HT1080 (cell line): ENCODE measurements around the gene PPP1R13L. TPM values are rescaled to one million over a fixed set of nuclear protein-coding genes. Genes with fewer than 3 reads are reported as not detected.
"Not testable (repeated sequence)": the region's sequence is repeated elsewhere in the genome, so short reads cannot be mapped to it uniquely, and the experiment has no call there.

Source experiments
- DNase-seq: peaks from one replicate; pipeline ENCODE4 v3.0.0-alpha.2; 2015; ENCODE audit warnings: low read depth
- total RNA-seq: library from RNA; depleted of rRNA; stranded (reverse); fragments of >200 nt; shearing (Covaris generic); gene quantifications from 2 replicates; pipeline ENCODE4 v1.2.3, GENCODE V29; 2014

Gene PPP1R13L
- total RNA-seq, 1 experiment from 2014 or later, result 34.3 TPM

DNA sequence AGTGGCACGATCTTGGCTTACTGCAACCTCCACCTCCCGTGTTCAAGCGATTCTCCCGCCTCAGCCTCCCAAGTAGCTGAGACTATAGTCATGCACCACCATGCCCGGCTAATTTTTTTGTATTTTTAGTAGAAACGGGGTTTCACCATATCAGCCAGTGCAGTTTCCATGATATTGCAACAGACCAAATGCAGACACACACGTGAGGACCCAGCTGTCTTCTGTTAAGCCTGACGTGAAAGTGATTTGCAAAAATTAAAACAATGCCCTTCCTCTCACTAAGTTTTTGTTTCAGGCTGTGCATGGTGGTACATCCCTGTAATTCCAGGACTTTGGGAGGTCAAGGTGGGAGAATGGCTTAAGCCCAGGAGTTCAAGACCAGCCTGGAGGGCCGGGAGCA, 26.1 kb upstream of the PPP1R13L start:
- DNase-seq, result not testable (repeated sequence)

DNA sequence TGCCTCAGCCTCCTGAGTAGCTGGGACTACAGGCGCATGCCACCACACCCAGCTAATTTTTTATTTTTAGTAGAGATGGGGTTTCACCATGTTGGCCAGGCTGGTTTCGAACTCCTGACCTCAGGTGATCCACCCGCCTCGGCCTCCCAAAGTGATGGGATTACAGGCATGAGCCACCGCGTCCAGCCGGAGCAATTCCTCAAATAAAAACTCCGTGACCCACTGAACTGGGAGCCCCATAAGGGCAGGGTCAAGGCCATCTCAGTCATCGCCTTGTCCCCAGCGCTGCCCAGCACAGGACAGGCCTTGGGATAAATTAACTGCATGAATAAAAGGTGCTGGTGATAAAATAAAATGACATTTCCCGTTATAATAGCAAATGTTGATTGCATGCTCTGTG, 25.0 kb upstream of the PPP1R13L start:
- DNase-seq, result not testable (repeated sequence)

DNA sequence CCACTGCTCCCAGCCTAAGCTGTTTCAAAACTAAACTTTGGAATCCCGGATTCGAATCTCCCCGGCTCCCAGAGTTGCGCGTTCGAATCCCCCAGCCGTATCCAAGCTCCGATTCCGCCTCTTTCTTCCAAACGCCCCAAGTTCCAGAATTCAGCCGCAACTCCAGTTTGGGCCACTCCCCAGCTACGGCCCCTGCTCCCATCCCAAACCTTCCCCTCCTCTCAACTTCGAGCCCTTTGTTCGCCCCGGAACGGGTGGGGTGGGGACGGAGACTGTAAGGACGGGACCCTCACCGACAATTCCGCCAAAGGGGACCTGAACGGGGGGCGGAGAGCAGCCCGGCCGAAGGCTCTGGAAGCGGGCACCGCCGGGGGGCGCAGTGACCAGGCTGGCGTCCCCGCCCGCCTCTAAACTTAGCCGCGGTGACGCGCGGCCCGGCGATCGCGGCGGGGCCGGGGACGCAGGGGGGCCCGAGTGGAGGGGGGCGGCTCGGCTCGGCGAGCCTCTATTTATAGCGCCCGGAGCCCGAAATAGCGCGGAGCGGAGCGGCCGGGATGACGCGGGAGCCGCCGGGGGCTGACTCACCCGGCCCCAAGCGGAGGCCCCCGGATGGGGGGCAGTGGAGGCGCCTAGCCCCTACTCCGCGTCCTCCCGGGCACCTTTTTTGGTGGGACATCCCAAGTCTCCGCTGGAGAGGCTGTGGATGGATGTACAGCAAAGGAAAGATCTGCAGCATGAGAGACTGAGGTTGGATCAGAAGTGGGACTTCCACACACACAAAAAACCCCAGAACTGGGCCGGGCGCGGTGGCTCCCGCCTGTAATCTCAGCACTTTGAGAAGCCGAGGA, 23.7 kb upstream of the PPP1R13L start:
- DNase-seq, result peak; percentile 52

DNA sequence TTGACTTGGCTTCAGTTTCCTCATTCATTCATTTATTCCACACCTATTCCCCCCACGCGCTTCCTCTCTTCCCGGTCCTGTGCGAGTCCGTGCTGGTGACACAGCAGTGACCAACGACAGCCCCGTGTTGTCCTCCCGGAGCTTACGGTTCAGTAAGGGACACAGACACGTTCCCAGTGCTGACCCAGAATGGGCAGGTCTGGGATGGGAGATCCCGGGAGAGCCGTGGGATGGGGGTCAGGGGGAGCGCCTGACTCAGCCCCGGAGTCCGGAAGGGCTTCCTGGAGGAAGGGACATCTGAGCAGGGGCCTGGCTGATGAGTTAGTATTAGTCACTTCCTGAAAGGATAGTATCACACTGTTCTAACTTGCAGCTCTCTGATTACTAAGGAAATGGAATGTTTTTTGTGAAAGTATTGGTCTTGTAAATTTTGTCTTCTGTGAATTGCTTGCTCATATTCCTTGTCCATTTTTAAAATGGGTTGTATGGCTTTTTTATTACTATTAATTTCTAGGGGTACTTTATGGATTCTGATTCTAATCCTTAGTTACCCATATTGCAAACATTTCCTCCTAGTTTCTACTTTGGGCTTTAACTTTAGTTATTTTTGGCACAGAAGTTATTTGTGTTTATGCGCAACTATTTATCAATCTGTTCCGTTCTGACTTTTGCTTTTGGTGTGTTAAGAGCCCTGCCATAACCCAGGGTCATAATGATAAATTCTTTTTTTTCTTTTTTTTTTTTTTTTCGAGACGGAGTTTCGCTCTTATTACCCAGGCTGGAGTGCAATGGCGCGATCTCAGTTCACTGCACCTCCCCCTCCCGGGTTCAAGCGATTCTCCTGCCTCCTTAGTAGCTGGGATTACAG, 19.6 kb upstream of the PPP1R13L start:
- peak; percentile 99 for DNase-seq

DNA sequence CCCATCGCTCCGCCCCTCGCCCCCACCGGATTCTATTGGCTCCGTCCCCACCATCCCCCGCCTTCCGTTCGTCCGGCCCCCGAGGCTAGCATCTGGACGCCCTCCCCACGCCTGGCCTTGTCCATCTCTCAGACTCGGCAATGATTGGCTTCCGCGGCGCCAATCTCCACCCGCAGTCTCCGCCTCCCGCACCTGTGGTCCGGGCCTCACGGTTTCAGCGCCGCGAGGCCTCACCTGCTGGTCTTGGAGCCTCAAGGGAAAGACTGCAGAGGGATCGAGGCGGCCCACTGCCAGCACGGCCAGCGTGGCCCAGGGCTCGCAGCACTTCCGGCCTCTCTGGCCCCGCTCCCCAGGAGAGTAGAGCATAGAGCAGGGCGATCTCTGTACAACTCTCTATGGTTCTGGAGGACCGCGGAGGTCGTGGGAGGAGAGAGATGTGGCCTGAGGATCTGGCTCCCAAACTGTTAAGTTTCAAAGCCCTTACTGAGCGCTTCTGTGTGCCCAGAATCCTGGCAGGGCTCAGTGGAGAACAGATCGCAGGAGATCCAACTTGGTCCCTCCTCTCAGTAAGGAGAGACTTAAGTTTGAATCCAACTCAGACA, 18.8 kb upstream of the PPP1R13L start, which contains the start of gene ERCC1:
Gene ERCC1 (minus strand): TSS at position 329 of the 602 bp plus-strand sequence. CDS start 543 bp downstream, outside the sequence.
- peak; percentile 95 for DNase-seq

DNA sequence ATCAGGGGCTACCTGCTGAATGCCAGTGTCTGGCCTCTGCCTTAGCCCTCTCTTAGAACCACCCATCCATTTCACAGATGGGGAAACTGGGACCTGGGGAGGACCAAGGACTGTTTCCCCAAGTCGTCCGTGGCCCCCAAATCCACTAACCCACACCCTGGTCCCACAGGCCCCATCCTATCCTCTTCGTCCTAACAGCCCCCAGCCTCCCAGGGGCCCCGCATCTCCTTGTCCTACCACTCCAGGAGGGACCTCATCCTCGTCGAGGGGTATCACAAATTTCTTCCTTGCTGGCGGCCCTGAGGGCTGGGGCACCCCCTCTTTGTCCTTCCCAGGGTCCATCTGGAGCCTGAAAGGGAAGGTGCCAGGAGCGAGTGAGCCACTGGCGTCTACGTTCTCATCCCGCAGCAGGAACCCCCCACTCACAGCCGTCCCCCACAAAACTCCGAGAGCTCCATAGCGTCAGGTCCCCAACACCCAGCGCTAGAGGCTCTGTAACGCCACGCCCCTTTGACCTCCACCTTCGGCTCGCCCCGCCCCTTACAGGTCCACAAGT, 18.2 kb upstream of the PPP1R13L start:
- no peak for DNase-seq

DNA sequence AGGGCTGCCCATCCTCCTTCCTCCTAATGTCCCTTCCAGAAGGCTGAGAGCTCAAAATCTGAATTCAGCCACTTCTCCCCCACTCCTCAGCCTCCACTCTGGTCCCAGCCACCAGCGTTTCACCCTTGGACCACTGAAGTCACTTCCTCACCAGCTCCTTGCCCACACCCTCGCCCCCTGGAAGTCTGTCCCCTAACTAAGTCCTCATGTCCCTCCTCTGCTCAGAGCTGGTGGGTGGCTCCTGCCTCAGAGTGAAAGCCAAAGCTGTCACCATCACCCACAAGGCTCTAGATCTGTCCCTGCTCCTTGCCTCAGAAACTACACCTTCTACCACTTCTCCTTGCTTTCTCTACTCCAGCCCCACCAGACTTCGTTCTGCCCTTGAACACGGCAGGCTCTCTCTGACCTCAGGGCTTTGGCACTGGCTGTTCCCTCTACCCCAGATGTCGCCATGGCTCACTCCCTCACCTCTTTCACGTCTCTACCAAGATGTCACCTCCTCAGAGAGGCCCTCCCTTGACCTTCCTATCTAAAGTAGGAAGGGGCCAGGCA, 17.2 kb upstream of the PPP1R13L start:
- DNase-seq, result no peak

DNA sequence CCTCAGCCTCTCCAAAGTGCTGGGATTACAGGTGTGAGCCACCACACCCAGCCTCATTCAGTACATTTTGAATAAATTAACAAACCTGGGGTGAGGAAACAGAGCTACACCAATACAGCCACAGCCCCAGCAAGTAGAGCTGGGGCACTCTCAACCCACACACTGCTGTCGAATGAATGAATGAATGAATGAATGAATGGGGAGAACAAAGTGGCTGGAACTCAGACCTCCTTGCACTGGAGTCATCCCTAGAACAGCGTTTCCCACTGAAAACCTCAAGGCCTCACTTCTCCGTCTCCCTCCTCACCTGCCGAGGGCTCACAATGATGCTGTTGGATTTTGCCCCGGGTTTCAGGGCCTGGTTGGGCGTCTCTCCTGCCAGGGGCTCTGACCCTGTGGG, 16.0 kb upstream of the PPP1R13L start:
- no peak for DNase-seq

DNA sequence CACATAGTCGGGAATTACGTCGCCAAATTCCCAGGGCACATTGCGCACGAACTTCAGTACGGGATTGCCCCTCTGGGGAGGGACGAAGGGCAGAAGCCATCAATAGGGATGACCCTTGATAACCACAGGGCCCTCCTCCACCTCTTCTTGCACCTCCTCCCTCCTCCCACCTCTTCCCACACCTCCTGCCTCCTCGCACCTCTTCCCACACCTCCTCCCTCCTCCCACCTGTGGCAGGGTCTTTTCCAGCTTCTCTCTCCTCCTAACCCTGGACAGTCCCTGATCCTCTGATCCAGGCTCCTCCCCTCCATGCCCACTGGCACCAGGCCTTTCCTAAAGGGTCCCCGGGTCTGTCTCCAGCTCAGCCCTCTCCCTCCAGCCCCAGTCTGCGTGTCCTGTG, 15.5 kb upstream of the PPP1R13L start:
- no peak for DNase-seq

DNA sequence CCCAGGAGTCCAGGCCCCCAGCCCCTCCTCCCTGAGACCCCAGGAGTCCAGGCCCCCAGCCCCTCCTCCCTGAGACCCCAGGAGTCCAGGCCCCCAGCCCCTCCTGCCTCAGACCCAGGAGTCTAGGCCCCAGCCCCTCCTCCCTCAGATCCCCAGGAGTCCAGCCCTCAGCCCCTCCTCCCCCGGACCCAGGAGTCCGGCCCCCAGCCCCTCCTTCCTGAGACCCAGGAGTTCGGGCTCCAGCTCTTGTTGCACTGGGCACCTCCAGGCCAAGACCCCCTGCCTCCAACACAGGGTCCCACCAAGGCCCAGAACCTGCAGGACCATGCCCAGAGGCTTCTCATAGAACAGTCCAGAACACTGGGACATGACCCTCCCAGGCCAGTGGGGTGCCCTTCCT, 15.0 kb upstream of the PPP1R13L start:
- no peak for DNase-seq

DNA sequence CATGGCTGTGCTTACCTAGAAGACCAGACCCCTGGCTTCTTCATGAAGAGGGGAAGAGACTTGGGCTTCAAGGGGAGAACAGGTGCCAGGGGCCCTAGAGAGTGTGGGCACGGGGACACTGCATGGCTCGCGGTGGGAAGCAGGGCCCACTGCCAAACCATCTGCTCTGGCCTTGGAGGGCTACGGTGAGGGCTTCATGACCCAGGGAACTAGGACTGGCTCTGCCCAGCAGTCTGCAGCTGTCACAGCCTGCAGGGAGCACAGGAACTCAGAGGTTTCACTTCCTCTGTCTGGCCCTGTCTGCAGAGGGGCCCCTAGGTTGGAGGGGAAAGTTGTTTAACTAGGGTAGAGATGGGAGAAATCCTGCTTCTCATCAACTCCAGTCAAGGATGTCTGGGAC, 14.5 kb upstream of the PPP1R13L start:
- no peak for DNase-seq

DNA sequence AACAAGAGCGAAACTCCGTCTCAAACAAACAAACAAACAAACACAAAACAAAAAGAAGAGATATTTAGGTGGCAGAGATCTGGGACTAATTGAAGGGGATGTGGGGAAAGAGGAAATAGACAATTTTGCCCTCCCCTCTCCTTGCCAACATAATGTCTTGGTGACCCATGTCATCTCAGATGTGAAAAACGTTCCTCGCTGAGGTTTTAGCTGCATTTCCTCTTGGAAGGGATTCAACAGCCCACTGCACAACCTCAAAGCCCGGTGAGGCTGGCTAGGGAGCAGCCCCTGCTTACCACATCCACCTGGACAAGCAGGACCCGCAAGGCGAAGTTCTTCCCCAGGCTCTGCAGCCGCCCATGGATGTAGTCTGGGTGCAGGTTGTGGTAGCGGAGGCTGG, 13.9 kb upstream of the PPP1R13L start:
- no peak for DNase-seq

DNA sequence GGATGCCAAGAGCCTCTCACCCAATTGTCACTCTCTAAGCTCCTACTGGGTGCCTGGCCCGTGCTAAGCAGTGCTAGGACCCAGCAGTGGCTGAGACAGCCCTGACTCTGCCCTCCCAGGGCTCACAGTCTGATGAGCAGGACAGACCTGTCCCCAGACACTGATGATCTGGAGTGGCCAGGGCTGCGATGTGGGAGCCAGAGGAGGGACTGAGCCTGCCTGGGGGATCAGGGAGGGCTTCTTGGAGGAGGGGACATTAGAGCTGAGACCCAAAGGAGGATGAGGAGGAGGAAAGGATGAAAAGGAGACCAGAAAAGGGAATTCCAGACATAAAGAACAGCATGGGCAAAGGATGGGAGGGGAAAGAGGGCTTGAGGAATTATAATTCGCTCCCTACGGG, 12.3 kb upstream of the PPP1R13L start:
- DNase-seq, result no peak

DNA sequence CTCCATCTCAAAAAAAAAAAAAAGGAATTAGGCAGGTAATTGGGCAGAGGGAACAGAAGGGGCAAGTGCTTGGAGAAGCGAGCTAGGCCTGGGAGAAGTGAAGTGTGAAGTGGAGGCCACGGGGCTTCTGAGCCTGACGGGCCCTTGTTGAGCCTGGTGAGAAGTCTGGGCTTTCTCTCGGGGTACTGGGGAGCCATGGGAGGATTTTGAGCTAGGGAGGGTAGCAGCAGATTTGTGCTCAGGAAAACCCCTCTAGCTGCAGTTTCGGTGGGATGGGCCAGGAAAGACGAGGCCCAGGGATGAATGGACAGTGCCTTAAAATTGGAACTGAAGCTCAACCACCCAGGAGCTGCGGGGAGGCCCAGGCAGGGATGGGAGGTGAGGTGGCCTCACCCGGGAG, 9.6 kb upstream of the PPP1R13L start:
- no peak for DNase-seq

DNA sequence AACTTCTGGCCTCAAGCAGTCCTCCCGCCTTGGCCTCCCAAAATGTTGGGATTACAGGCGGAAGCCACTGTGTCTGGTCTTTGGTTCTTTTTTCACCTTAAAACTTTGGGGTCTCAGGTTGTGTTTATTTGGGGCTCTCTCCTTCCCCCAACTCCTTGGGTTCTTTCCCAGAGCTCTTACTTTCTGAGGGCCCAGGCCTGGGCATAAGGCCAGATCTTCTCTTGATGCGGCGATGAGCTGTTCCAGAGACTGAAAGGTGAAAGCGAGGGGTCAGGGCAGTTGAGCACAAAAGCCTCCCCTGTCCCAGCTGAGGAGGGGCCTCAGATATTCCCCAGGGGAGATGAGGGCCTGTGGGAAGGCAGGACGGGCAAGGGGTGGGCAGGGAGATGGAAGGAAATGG, 8.6 kb upstream of the PPP1R13L start:
- no peak for DNase-seq

DNA sequence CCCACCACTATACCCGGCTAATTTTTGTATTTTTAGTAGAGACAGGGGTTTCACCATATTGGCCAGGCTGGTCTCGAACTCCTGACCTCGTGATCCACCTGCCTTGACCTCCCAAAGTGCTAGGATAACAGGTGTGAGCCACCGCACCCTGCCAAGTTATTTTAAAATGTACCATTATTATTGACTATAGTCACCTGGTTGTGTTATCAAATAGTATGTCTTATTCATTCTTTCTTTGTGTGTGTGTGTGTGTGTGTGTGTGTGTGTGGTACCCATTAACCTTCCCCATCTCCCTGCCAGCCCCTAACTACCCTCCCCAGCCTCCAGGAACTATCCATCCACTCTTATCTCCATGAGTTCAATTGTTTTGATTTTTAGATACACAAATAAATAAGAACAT, 5.5 kb upstream of the PPP1R13L start:
- DNase-seq, result not testable (repeated sequence)

DNA sequence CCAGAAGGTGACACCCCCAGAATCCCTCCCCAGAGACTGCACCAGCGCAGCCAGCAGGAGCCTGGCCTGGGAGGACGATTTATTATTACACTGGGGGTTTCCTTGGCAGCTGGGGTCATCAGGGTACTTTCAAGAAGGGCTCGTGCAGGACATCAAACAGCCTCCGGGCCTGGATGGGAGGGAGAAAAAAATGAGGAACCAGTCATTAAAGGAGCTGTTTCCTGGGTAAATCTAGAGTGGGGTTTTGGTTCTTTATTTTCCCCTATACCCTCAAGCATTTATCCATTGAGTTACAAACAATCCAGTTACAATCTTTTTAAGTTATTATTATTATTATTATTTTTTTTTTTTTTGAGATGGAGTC, 4.7 kb upstream of the PPP1R13L start:
- no peak for DNase-seq

DNA sequence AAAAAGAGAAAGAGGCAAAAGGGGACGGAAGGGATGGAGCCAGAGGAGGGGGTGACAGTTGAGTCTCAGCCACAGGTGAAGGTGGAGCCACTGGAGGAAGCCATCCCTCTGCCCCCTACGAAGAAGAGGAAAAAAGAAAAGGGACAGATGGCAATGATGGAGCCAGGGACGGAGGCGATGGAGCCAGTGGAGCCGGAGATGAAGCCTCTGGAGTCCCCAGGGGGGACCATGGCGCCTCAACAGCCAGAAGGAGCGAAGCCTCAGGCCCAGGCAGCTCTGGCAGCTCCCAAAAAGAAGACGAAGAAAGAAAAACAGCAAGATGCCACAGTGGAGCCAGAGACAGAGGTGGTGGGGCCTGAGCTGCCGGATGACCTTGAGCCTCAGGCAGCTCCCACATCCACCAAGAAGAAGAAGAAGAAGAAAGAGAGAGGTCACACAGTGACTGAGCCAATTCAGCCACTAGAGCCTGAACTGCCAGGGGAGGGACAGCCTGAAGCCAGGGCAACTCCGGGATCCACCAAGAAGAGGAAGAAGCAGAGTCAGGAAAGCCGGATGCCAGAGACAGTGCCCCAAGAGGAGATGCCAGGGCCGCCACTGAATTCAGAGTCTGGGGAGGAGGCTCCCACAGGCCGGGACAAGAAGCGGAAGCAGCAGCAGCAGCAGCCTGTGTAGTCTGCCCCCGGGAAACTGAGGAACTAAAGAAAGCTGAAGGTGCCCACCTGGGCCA, 4.1 kb upstream of the PPP1R13L start:
- no peak for DNase-seq

DNA sequence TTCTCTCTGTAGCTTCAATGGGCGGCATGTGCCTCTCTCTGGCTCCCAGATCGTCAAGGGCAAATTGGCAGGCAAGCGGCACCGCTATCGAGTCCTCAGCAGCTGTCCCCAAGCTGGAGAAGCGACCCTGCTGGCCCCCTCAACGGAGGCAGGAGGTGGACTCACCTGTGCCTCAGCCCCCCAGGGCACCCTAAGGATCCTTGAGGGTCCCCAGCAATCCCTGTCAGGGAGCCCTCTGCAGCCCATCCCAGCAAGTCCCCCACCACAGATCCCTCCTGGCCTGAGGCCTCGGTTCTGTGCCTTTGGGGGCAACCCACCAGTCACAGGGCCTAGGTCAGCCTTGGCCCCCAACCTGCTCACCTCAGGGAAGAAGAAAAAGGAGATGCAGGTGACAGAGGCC, 3.3 kb upstream of the PPP1R13L start:
- DNase-seq, result no peak

DNA sequence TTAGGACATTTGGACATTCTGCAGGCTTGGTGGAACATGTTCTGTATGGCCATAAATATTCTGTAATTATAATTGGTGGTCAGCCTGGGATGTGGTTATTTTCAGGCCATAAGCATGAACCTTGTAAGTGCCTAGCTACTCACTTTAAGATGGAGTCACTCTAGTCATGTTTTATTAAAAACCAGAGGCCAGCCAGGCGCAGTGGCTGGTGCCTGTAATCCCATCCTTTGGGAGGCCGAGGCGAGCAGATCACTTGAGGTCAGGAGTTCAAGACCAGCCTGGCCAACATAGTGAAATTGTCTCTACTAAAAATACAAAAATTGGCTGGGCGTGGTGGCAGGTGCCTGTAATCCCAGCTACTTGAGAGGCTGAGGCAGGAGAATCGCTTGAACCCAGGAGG, 2.7 kb upstream of the PPP1R13L start:
- not testable (repeated sequence) for DNase-seq

DNA sequence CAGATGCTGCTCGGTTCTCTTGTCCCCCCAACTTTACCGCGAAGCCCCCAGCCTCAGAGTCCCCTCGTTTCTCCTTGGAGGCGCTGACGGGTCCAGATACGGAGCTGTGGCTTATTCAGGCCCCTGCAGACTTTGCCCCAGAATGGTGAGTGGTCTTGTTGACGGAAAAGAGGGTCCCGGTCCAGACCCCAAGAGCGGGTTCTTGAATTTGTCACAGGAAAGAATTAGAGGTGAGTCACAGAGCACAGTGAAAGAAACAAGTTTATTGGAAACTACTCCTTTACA, 2.2 kb upstream of the PPP1R13L start:
- no peak for DNase-seq
